ENCODE data around the gene TMPRSS15.
A peak's percentile ranks its signal among the peaks of the same experiment; 100 is the strongest.

TMPRSS15 gene

GRCh38 chr21:18340387-18340942, 63.1 kb downstream of the TMPRSS15 start:
- no peak for DNase-seq

GRCh38 chr21:18335651-18336236, 67.8 kb downstream of the TMPRSS15 start:
- DNase-seq = no peak

GRCh38 chr21:18334066-18334465, 69.5 kb downstream of the TMPRSS15 start:
- DNase-seq = no peak

GRCh38 chr21:18318156-18318555, 85.4 kb downstream of the TMPRSS15 start:
- no peak for DNase-seq

GRCh38 chr21:18298228-18298627, 105.4 kb downstream of the TMPRSS15 start:
- no peak for DNase-seq

GRCh38 chr21:18294100-18294499, 109.5 kb downstream of the TMPRSS15 start:
- no peak for DNase-seq

GRCh38 chr21:18289876-18290275, 113.7 kb downstream of the TMPRSS15 start:
- no peak for DNase-seq

GRCh38 chr21:18285379-18285778, 118.2 kb downstream of the TMPRSS15 start:
- DNase-seq = no peak

- peak; percentile 9 for DNase-seq
Measured at GRCh38 chr21:18275781-18276180, 127.8 kb downstream of the TMPRSS15 start.

- no peak for DNase-seq
Measured at GRCh38 chr21:18274370-18274769, 129.2 kb downstream of the TMPRSS15 start.

- no peak for DNase-seq
Measured at GRCh38 chr21:18273400-18273799, 130.2 kb downstream of the TMPRSS15 start.

GRCh38 chr21:18269856-18270255, 133.7 kb downstream of the TMPRSS15 start:
- no peak for DNase-seq

- no peak for DNase-seq
Measured at GRCh38 chr21:18268906-18269305, 134.7 kb downstream of the TMPRSS15 start.

GRCh38 chr21:18267496-18267895, 136.1 kb downstream of the TMPRSS15 start:
- DNase-seq = no peak

- DNase-seq = no peak
Measured at GRCh38 chr21:18265944-18266343, 137.6 kb downstream of the TMPRSS15 start.

- DNase-seq = no peak
Measured at GRCh38 chr21:18253799-18254198, 149.8 kb downstream of the TMPRSS15 start.

GRCh38 chr21:18253221-18253620, 150.4 kb downstream of the TMPRSS15 start:
- DNase-seq = no peak

GRCh38 chr21:18252680-18253079, 150.9 kb downstream of the TMPRSS15 start:
- no peak for DNase-seq

GRCh38 chr21:18252256-18252655, 151.3 kb downstream of the TMPRSS15 start:
- DNase-seq = no peak

GRCh38 chr21:18251065-18251464, 152.5 kb downstream of the TMPRSS15 start:
- DNase-seq = peak; percentile 7

- no peak for DNase-seq
Measured at GRCh38 chr21:18249672-18250071, 153.9 kb downstream of the TMPRSS15 start.

GRCh38 chr21:18248171-18248570, 155.4 kb downstream of the TMPRSS15 start:
- no peak for DNase-seq

GRCh38 chr21:18245464-18245967, 158.1 kb downstream of the TMPRSS15 start:
- peak; percentile 50 for DNase-seq

GRCh38 chr21:18244671-18245463, 158.7 kb downstream of the TMPRSS15 start, which contains the start of gene CHODL:
Gene CHODL, plus strand, starts transcription at chr21:18244833. Its CDS starts 391 bp downstream, at chr21:18245224.
- peak; percentile 40 for DNase-seq

All from NCI-H1092 (cell line).